SW480 (cell line): ENCODE measurements around the gene CNOT2.
"Not testable (repeated sequence)": the region's sequence is repeated elsewhere in the genome, so short reads cannot be mapped to it uniquely, and the experiment has no call there.

ENCODE experiments used
- DNase-seq: peaks from one replicate; pipeline ENCODE4 v3.0.0-alpha.2; 2016; ENCODE audit warnings: low spot score

The CNOT2 gene

GRCh38 chr12:70365648-70366518, 122.7 kb downstream of the CNOT2 start, which contains the start of gene KCNMB4:
TSS of gene KCNMB4 (plus strand) at chr12:70366290. CDS start at chr12:70366735, 445 bp downstream.
- DNase-seq: peak; percentile 70

GRCh38 chr12:70366581-70367257, 123.5 kb downstream of the CNOT2 start:
- DNase-seq: peak; percentile 69

DNA sequence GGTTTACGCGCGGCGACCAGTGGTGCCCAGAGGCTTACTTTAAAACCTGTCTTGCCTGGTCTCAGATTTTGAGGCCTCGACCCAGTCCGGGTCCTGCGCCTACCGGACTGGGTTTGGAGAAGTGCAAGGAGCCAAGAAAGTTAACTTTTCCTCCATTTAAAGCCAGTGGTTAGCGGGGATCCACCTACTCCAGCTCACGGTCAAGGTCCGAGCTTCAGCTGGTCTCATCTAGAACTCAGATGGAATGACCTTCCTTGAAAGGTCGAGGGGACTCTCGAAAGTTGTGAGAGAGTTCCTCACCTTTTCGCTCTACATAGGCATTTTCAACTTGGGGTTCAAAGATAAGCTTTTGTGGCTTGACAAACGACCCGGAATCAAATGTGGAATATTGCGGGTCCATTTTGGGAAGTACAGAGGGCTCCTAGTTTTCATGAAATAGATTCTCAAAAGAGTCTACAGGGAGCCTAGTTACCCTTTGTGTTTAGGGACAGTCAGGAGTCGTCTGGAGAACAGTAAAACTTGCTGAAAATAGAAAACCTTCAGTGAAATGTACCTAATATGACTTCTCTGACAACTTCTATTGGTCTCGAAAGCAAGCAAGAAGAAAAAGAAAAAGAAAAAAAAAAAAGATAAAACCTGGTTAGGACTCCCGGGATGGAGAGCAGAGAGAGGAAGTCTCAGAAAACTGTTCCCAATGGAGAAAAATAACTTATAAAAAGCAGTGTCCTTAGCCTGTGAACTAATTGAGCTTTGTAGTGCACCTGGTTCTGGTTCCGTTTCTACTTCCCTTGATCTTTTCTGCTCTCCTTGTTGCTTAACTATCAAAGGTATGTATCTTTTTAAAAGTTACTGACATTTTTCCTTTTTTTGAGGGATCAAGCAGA, 124.3 kb downstream of the CNOT2 start:
- DNase-seq: peak; percentile 12

- DNase-seq: no peak
These were observed 129.6 kb downstream of the CNOT2 start for GRCh38 chr12:70372881-70373280.

- no peak for DNase-seq
These were observed 136.6 kb downstream of the CNOT2 start for GRCh38 chr12:70379846-70380245.

DNA sequence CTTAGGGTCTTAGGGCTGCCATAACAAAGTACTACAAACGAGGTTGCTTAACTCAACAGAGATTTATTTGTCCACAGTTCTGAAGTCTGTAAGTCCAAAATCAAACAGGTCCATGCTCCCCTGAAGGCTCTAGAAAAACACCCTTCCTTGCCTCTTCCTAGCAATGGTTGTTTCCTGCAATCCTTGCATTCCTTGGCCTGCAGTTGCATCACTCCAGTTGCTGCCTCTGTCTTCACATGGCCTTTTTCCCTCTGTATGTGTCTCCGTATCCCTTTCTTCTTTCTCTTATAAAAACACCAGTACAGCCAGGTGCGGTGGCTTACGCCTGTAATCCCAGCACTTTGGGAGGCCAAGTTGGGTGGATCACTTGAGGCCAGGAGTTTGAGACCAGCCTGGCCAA, 140.3 kb downstream of the CNOT2 start:
- no peak for DNase-seq

DNA sequence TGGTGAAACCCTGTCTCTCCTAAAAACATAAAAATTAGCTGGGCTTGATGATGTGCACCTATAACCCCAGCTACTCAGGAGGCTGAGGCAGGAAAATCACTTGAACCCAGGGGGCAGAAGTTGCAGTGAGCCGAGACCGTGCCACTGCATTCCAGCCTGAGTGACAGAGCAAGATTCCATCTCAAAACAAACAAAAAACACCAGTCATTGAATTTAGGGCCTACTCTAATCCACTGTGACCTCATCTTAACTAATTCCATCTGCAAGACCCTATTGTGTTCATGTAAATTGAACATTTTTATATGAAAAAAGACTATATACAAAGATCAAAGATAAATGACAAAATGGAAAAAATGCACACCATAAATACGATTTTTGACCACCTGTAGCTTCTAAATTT, 140.7 kb downstream of the CNOT2 start:
- no peak for DNase-seq

DNA sequence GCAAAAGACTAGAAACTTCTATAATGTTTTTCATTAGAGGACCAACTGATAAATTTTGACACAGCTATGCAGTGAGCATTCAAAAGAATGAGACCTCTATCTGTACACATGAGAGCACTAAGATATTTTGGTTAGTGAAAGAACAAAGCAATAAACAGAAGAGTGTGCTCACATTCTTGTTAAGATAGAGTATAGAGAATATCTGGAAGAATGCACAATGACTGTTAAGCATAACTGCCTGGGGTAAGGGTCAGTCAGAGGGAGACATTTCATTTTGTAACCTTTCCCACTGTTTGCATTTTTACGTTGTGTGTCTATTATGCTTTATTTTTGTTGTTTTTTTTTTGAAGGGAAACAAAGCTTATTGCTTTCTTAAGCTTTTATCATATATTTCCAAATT, 143.5 kb downstream of the CNOT2 start:
- DNase-seq: no peak

- DNase-seq: no peak
These were observed 146.4 kb downstream of the CNOT2 start for GRCh38 chr12:70389678-70390077.

DNA sequence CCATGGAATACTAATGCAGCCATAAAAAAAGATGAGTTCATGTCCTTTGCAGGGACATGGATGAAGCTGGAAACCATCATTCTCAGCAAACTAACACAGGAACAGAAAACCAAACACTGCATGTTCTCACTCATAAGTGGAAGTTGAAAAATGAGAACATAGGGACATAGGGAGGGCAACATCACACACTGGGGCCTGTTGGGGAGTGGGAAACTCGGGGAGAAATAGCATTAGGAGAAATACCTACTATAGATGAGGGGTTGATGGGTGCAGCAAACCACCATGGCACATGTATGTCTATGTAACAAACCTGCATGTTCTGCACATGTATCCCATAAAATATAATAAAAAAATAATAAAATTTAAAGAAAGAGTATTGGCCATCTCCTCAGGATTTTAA, 149.4 kb downstream of the CNOT2 start:
- DNase-seq: not testable (repeated sequence)

DNA sequence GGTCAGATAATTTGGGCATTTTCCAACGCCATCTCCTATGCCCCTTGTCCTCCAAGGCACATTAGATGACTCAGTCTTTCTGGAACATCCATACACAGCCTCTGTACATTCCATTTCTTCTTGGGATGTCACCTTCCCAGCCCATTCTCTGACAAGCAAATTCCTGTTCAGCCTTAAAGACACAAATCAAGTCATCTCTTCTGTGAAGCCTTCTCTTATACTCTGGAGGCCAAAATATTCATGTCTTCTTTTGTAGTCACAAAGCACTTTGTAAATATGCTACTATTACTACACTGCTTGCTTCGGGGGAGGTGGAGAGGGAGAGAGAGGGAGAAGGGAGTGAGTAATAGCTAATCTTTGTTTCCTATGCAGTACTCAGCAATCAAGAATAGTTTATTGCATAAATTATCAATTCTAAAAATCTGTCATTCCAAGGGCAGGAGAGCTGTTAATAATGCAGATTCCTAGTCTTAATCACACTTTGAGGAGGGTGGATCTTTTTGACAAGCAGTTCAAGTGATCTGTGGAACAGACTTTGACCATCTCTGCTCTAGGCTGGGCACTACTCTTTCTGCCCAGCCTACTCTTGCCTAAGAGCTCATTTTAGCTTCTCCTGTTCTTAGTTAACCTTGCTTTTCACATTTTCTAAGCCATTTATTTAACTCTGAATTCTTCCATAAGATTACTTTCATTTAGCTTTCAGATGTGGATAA, 150.7 kb downstream of the CNOT2 start:
- DNase-seq: no peak

GRCh38 chr12:70398002-70398401, 154.8 kb downstream of the CNOT2 start:
- DNase-seq: no peak

DNA sequence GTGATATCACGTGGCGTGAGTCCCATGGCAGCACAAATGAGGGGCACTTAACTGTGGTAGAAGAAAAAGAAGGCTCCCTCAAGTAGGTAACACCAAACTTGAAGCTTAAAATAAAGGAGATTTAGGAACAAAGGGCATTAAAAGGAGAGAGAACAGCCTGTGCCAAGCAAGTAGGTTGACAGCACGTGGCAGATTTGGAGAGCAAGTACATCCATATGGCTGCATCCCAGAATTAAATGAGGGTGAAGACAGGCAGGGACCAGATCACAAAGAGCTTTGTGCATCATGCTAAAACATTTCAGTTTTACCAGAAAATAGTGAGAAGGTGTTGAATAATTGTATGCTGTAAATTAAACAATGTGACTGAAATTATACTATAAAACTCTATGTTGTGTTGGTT, 155.6 kb downstream of the CNOT2 start:
- DNase-seq: no peak

DNA sequence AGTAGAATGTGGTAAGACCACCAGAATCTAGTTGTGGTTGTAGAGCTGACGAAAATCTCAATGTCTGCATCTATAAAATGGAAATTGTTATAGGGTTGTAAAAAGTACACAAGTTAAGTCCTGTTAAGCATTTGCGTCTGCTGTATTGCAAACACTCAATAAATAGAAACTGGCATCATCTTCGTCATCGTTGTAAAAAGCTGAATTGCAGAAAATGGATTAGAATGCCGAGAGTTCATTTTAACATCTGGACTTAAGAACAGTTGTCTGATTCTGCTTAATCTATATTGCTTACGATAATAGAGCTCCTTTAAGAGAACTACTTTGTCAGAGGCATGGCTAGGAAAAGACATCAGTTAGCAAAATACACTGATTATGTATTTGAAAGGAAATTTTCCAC, 156.1 kb downstream of the CNOT2 start:
- no peak for DNase-seq

GRCh38 chr12:70400124-70400523, 156.9 kb downstream of the CNOT2 start:
- no peak for DNase-seq

DNA sequence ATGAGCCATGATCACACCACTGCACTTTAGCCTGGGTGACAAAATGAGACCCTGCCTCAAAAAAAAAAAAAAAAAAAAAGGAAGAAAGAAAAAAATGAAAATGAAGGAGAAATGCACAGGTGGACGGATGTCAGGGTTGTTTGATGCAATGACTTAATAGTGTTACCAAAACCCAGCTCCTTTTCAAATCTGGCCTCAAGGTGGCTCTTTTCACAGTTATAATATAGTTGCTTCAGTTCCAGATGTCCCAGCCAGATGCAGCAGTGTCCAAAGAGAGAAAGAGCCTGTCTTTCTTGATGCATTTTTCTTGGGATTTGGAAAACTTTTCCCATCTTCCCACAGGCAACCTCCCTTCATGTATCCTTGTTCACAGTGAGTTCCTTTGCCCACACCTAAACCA, 159.4 kb downstream of the CNOT2 start:
- no peak for DNase-seq

DNA sequence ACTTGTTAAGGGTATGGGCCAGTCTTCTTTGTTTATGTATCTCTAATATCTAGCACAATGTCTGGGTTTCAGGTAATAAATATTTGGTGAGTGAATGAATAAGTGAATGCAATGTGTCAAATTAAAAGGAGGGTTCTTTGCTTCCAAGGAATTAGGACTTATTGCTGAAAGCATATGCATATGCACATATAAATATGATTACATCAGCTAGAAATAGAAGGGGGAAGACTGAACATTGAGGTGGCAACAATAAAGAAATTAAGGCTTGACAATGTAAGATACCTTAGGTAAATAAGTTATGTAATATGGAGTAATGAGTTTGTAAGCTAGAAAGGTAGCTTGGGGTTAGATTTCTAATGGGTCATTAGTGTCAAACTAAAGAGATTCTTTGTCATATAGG, 160.6 kb downstream of the CNOT2 start:
- DNase-seq: no peak
